ENCODE data around the gene JAK1.

DNA sequence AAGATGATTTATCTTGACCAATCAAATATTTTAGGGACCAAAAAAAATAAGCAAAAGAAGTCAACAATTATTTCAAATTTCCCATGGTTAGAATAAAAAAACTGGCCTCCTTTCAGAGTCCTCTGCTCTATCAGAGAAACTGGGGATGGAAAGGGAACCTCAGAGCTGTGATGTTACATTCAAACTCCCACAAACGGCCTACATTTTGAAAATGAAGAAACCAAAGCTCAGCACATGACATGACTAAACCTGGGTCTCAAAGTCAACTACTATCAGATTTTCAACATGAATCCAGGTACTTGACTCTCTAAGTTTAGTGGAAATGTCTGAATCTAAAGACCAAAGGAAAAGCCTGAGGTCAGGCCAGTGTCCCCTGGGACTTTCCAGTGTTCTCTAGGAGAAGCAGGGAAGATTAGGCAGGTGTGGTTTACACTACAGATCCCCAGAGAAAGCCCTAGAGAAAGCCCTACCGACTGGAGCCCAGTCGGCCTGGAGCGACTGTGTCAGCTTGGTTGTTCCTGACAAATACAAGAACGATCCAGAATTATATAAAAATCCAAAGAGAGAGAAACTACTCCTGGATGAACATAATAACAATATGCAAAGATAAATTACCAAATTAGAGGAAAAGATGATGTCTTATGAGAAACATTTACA lies 24.8 kb downstream of the JAK1 start:
- TF ChIP-seq, protein P1, sequence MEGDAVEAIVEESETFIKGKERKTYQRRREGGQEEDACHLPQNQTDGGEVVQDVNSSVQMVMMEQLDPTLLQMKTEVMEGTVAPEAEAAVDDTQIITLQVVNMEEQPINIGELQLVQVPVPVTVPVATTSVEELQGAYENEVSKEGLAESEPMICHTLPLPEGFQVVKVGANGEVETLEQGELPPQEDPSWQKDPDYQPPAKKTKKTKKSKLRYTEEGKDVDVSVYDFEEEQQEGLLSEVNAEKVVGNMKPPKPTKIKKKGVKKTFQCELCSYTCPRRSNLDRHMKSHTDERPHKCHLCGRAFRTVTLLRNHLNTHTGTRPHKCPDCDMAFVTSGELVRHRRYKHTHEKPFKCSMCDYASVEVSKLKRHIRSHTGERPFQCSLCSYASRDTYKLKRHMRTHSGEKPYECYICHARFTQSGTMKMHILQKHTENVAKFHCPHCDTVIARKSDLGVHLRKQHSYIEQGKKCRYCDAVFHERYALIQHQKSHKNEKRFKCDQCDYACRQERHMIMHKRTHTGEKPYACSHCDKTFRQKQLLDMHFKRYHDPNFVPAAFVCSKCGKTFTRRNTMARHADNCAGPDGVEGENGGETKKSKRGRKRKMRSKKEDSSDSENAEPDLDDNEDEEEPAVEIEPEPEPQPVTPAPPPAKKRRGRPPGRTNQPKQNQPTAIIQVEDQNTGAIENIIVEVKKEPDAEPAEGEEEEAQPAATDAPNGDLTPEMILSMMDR (IDR thresholded peaks at IDR 0.05), result no peak
- TF ChIP-seq POLR2A (IDR thresholded peaks at IDR 0.05), result no peak
